ENCODE data around the gene DENND11. TPM values are rescaled to one million over a fixed set of nuclear protein-coding genes. Genes with fewer than 3 reads are reported as not detected.

Gene DENND11, protein sequence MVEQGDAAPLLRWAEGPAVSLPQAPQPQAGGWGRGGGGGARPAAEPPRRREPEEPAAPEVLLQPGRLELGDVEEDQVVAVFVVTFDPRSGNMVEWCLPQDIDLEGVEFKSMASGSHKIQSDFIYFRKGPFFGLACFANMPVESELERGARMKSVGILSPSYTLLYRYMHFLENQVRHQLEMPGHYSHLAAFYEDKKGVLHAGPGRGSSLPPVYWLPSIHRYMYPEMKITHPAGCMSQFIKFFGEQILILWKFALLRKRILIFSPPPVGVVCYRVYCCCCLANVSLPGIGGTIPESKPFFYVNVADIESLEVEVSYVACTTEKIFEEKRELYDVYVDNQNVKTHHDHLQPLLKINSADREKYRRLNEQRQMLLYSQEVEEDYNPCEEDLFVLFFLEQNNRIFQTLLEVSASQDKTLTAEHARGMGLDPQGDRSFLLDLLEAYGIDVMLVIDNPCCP
- 4.8 and 6.3 TPM in 2 replicates for total RNA-seq

GRCh38 chr7:141702047-141702567 lies at the start of gene DENND11:
Gene DENND11, minus strand, starts transcription at chr7:141702166. Its CDS starts 13 bp downstream, at chr7:141702153.

GRCh38 chr7:141737836-141738591 lies 36.0 kb upstream of the DENND11 start, which contains the start of gene SSBP1:
Gene SSBP1, plus strand, starts transcription at chr7:141738358. Its CDS starts 809 bp downstream, at chr7:141739167.

DNA sequence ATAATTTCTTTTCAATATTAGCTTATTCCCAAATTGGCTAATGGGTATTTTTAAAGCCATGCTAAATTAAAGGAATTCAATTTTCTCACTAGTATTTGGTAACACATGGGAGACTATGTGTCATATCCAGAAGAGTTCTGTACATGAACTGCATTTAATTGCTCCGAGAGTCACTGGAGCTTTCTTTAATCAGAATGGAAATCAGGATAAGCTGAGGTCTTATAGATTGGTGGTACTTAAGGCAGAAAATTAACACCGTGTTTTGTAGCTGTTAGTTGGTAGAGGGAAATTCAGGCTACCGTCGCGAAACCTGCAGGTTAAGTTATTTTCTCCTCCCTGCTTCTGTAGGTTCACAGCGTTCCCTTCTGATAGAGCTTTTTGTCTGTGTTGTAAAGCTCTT lies 6.4 kb upstream of the DENND11 start, which contains the start of gene WEE2:
Gene WEE2 (plus strand): TSS at position 3 of the 400 bp plus-strand sequence. CDS start 406 bp downstream, outside the sequence.

Small RNA genes within 50 kb of the gene (small RNA-seq; reads per million reads assigned to genes)
- not detected for gene RNU1-82P

Other genes with a start within 250 kb of the DENND11 start
- gene AGK, start 150.8 kb downstream of the DENND11 start, total RNA-seq, result 32.3 and 35.0 TPM in 2 replicates
- gene WEE2, start 6.2 kb upstream of the DENND11 start, total RNA-seq, result not detected in 2 replicates
- gene SSBP1, start 36.2 kb upstream of the DENND11 start, total RNA-seq, result 115 and 118 TPM in 2 replicates
- 1.8 TPM in 2 replicates for gene TAS2R3, start 61.9 kb upstream of the DENND11 start, total RNA-seq
- 1.4 and 1.5 TPM in 2 replicates for gene TAS2R4, start 74.5 kb upstream of the DENND11 start, total RNA-seq
- 0.59 and 1.5 TPM in 2 replicates for gene TAS2R5, start 88.1 kb upstream of the DENND11 start, total RNA-seq
- not detected in 2 replicates for gene PRSS37, start 139.3 kb upstream of the DENND11 start, total RNA-seq
- gene OR9A4, start 214.2 kb upstream of the DENND11 start, total RNA-seq, result not detected in 2 replicates
- gene CLEC5A, start 244.8 kb upstream of the DENND11 start, total RNA-seq, result not detected in 2 replicates

Data from subcutaneous preadipocyte (primary cell).